GM18519 (cell line): ENCODE measurements around the gene LARP4B.

Source experiments
- ATAC-seq: cut with Tn5 transposase; IDR thresholded peaks from one replicate; pipeline ENCODE4 v1.9.1; 2021; ENCODE audit warnings: mild to moderate bottlenecking, moderate library complexity; ENCODE audit not compliant: unreplicated experiment, low FRiP score

The LARP4B gene

DNA sequence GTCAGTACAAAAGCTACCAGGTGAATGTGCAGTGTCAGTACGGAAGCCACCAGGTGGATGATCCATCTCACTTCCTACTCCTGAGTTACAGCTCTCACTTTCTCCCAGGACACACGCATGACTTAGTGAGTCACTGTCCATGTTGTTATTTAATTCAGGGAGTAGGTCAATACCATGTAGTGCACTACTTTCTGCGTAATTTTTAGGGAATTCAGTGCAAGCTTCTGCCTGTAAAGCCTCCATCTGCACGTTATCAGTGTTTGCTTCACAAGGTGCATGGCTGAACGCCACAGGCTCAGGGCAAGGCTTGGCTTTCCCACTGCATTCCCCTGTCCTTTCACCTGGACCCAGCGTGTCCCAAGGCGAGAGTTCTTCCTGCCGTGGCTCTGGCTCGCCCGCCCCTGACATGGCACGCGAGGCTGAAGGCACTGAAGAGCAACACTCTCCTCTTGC, 59.5 kb downstream of the LARP4B start:
- no peak for ATAC-seq

DNA sequence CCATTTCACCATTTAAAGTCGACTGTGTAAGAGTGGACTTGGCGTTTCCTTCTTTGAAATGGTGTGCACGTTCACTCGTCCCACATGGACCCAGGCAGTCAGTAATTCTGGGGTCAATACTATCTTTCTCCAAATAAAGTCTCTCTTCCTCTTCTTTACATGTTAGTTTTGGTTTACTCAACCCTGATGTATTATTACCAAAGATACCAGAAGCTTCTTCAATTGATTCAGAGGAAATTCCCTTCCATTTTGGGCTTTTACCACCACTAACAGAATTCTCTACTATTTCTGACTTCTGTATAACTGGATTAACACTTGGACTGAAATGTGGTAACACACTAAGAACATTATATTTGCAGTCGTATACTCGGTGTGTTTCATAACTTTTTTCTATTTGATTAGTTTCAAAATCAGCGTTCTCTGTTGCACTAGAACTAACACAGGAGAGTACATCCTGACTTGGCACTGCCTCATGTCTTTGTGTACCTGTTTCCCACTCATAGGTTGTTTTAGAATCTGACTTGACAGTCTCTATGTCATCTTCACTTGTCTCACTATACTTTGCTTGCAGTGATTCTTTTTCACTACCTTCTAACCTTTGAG, 60.8 kb downstream of the LARP4B start:
- no peak for ATAC-seq

DNA sequence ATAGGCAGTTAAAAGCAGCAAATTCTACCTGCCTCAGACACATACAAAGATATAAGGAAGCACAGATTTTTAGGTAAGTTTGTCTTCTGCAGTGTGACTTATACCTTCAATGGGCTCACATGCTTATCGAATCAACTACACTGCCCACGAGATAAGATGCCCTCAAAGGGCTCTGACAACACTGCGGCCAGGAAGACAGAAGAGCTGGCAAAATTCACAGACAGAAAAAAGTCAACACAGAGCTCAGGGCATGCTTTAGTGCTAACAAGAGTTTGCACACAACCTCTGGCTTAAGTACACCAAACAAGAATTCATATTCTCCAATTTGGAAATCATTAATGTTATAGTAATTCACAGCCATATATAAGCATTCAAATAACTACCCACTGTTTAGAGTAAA, 62.3 kb downstream of the LARP4B start:
- ATAC-seq: no peak

DNA sequence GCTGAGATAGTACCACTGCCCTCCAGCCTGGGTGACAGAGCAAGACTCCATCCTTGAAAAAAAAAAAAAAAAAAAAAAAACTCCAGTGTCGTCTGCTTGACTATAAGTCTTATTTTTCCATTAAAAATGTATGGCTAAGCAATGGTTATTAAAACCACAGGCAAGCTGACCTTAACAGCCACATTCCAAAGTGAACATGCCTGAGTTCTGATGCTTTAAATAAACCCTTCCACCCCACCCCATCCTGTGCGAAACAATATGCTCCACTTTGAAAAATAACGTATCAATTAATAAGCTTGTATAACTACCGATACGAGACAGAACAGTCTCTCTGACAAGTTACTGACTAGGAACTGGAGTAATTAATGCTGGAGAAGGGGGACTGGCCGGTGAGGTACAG, 63.7 kb downstream of the LARP4B start:
- ATAC-seq: no peak

DNA sequence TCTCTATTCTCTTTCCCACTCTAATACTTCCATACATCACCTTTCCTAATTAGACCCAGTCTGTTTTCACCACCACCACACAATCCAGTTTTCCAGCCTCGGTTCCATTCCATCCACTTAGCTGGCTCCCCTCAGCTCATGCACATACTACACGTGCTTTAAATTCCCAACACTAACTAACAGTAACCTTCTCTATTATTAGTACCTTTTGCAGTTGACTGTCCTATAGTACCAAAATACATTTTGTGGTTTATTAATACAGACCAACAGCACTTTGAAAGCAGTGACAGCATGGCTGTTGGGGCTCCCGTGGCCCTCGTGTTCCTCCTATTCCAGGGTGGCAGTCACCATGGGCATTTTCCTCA, 64.9 kb downstream of the LARP4B start:
- ATAC-seq: no peak

DNA sequence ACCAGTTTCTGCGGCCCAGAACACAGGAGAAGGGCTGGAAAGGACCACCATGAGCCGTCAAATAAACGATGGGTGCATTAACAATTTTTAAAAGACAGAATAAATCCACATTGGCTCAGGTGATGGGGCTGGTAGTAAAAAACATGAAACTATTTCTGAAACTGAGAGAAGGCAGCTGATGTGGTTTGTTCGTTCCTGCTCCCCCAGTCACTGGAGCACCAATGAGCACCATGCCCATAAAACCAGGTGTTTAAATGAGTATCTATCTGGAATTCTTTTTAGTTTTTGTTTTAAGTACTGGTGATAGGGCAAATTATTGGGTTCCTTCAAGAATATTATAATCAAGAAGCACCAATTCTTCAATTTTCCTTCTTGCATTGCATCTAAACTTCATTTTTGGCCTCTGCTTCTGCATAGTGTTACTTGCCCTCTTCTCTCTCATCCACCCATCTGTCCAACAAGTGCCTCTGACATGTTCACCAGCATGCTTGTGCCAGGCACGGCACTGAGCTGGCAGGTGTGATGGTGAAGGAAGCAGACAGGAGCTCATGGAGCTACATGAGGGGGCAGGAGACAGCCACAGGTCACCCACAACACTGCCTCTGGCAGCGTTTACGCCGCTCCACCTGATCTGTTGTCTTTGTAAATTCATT, 65.5 kb downstream of the LARP4B start:
- no peak for ATAC-seq

DNA sequence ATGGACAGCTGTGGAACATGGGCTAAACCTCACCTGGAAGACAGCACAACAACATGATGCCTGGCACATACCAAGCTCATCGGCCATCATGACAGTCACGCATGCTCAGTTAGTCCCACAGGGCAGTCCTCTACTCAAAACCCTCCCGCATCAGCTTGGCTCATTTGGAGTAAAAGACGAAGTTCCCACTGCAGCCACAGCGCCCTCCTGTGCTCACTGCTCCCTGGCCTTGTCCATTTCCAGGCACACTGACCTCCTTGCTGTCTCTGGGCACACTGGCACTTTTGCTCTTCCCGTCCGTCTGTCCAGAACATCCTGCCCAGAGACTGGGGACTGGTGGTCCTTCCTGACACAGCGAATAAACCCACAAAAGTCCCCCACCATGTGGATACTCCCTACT, 66.2 kb downstream of the LARP4B start:
- ATAC-seq: no peak

DNA sequence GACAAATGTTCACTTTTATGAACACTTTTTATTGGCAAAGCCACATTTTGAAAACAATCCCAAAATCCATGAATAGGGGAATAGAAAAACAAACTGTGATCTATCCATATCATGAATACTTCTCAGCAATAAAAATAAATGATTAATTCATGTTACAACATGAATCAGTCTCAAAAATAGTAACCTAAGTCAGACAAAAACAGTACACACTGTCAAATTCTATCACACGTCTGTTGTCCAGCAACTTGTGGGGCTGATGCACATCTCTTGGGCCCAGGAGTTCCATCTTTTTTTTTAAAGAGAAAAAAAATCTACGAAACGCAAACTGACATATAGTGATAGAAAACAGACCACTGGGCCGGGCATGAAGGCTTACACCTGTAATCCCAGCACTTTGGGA, 71.0 kb downstream of the LARP4B start:
- ATAC-seq: no peak

DNA sequence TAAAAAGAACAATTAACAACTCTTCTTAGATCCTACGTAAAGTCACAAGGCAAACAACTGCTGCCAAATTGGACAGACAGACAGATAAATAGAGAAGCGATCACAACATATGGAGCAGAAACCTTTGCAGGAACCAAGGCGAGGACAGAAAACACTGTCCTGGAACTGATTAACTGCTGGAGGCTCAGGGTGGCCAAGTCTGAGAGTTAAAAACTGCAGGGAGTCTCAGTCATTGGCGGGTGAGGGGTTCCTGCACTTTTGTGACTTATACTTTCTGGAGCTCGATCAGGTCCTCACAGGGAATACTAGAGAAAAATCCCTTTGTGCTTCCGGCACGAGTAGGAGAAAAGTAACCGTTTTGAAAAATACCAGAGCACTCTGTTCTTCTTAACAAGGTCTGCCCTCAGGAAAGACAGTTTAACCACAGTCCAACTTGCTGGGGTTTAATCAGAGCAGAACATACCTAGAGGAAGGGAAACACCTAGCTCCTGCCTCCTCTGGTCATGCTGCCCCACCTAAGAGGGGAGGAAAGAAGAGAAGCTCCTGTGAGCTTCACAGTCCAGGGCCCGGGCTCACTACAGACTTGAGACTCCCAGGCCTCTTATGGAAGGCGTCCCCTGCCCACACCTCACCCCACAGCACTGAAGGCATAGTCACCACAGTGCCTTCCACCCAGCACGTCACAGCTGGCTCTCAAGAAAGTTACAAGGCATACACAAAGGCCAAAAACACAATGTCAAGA, 74.9 kb downstream of the LARP4B start:
- no peak for ATAC-seq

DNA sequence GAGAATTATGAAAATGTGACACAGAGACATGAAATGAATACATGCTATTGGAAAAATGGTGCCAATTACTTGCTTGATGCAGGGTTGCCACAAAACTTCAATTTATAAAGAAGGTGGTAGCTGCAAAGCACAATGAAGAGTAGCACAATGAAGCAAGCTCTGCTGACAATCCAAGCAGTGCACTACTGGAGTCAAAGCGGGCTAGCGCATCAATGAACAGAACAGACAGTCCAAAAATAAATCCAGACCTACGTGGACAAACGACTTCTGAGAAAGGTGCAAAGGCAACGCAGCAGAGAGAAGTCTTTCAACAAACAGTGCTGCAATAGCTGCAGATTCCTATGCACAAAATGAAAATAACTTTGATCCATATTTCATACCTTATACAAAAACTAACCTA, 75.8 kb downstream of the LARP4B start:
- ATAC-seq: no peak

DNA sequence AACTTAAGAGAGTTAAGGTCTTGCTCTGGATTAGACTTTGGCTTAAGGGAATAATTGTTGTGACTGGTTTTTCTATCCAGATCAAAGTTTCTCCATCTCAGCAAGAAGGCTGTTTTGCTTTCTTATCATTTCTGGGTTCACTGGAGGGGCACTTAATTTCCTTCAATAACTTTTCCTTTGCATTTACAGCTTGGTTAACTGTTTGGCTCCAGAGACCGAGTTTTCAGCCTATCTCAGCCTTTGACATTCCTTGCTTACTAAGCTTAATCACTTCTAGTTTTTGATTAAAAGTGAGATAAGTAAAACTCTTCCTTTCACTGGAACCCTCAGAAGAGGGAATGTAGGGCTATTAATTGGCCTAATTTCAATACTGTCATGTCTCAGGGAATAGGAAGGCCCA, 76.4 kb downstream of the LARP4B start:
- no peak for ATAC-seq

DNA sequence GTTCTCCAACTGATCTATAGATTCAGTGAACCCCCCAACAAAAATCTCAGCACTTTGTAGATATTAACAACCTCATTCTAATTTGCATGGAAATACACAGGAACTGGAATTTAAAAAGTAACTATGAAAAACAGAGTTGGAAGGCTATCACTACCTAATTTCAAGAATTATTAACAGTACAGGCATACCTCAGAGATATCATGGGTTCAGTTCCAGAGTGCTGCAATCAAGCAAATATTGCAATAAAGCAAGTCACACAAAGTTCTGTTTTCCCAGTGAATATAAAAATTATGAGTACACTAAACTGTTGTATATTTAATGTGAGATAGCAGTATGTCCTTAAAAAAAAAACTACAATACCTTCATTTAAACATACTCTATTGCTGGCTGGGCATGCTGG, 78.5 kb downstream of the LARP4B start:
- ATAC-seq: no peak

DNA sequence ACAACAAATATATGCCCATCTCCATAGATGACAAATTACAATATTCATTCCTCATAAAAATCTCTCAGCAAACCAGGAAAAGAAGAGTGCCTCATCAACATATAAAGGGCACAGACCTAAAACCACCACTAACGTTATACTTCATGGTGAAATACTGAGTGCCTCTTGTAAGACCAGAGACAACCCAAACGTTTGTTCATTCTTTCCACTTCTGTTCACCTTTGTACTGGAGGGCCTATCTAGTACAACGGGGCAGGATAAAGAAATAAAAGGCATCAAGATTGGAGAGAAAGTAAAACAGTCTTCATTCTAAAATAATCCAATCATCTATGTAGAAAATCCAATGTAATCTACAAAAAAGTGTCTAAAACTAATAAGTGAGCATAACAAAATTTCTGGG, 79.1 kb downstream of the LARP4B start:
- peak; percentile 11 for ATAC-seq

DNA sequence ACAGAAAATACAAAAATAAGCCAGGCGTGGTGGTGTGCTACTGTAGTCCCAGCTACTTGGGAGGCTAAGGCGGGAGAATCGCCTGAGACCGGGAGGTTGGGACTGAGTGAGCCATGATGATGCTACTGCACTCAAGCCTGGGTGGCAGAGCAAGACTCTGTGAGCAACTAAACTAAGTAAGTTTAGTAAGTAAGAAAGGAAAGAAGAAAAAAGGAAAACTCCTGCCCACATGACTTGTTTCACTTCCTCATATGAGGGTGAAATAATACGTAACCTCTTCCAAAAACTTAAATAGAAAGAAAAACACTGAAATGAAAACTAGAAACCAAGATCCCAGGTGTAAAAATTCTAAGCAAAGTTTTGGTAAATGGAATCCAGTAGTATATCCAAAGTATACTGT, 79.6 kb downstream of the LARP4B start:
- ATAC-seq: peak; percentile 84

DNA sequence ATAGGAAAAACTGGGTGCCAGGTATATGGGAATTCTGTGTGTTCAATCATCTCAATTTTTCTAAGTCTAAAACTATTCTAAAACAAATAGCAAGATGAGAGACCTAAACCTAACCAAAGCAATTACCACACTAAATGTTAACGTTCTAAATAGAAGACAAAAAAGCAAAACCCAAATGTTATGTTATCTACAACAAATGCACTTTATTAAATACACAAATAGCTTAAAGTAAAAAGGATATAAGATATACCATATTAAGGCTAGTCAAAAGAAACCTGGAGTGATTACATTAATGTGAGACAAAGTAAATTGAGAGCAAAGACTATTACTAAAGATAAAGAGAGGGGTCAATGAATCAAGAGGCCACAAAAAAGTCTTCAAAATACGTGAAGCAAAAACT, 81.4 kb downstream of the LARP4B start:
- ATAC-seq: no peak

DNA sequence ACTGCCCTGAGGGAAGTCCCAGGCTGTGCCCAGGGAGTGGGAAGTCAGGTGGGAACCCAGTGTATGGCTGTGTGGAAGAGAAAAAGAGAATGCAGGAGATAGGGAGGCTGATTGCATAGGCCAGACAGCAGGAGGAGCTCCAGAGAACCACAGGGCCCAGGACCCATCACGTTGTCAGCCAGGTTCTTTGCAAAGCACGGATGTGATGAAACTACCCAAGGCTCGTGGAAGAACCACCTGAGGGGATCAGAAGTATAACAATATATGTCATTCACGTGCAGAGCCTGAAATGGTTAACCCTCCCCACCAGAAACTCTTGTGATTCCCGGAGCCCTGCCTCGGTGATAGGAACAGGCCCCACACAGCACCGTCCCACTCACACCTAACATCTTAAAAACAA, 83.6 kb downstream of the LARP4B start:
- no peak for ATAC-seq

DNA sequence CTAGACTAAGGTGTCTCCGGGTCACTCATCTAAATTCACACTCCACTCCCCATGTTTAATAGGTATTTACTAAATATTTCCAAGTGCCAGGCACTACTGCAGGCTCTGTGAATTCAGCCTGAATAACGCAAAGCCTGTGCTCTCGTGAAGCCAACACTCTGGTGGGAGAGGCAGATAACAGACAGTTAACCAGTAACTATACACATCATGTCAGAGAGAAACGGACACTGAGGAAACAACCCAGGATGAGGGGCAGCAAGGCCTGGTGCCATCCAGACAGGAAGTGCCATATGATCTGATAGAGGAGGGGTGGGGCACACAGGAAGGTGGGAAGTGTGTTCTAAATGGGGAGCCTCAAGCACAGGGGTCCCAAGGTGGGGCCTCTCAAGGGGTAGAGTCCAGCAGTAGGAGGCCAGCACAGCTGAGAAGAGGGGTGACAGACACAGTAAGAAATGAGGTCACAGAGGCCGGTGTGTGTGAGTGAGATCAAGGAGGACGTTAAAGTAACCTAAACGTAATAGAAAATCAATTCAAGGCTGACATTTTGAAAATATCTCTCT, 85.3 kb downstream of the LARP4B start:
- no peak for ATAC-seq

DNA sequence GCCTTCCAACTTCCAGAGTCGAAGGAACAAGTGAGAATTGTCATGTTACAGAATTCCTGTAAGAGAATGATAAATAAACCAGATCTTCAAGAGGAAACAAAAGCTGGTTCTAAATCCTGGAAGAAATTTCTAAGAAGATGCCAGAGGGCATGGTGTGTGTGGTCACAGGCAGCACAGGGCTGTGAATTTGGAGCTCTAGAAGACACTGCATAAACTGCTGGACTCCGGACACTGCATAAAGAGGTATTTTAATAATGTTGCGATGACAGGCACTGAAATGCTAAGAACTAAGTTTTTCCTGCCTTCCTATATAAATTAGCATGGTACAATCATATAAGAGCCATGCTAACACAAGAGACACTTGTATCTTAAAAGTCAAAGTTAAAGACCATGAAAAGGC, 86.0 kb downstream of the LARP4B start:
- ATAC-seq: no peak

DNA sequence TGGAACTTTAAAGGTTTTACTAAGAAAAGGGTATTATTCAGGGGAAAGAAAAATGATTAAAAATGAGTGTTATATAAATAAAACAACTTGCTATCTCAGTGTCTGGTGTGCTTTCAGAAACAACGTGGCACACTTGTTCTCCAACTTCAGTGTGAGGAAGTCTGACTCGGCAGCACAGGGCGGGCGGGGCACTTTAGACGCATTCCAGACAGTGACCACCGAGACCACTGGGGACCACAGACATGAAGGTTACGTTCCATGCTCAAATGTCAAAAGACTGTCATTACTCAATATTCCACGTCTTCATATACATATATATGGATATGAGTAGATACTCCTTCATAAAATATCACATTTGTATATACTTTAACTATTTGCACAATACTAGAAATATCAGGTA, 87.0 kb downstream of the LARP4B start:
- no peak for ATAC-seq

DNA sequence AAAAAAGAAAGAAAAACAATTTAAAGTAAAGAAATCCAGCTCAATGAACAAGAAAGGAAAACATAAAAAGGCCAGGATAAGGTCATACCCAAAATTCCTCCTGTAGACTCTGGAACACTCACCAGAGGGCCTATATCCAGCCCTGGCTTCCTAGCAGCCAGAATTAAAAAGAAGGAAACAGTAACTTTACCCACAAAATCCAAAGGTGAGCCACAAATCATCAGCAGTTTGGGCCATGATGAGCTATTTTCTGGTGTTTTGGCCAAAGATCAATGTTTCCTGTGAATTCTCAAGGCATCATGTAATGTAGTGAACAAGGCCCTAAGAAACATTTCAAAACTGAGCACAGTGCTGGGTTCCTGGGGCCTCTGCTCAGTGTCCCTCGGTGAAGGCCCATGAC, 87.8 kb downstream of the LARP4B start:
- no peak for ATAC-seq

DNA sequence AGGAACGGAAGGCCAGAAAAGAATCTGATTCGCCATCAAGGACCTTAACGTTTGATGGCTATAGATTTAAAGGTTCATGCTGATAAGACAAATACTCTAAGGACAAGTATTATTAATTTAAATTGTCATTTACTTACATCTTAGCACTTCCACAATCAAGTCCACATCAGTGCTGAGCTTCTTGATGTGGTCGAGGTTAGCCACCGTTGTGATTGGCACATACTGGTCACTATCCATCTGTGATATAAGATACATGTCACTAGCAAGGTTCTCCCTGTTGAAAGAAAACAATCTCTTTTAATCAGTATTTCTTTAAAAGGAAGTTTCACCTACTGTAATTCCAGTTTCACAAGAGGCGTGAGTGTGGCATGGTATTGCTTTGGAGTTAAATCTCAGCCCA, 88.7 kb downstream of the LARP4B start:
- ATAC-seq: no peak

DNA sequence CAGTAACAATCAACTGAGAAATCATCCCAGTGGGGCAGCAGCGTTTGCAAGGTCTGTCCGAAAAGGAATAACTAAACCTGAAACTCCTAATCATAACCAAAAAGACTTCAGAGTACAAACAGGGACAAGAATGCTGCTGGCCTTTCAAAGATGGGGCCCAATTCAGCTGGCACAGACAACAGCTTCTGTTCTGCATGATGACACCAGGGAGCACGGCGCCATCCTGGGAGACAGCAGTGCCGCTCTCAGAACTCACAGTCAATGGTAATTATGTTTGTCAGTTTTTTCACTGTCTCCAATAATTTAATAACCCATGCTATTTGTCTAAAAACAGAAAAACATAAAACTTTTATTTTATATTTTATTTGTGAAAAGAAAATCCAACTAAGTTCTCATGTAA, 90.0 kb downstream of the LARP4B start:
- no peak for ATAC-seq
